HG02759 (cell line): ENCODE results near the gene FAM174B.

ENCODE experiments used
- ATAC-seq: cut with Tn5 transposase; IDR thresholded peaks from one replicate; pipeline ENCODE4 v1.9.1; 2021; ENCODE audit warnings: mild to moderate bottlenecking, moderate library complexity; ENCODE audit not compliant: unreplicated experiment

Gene FAM174B

GRCh38 chr15:92665100-92665555, 9.6 kb upstream of the FAM174B start:
- ATAC-seq: no peak

- no peak for ATAC-seq
These were observed 8.8 kb upstream of the FAM174B start for GRCh38 chr15:92664178-92664900.

- peak; percentile 80 for ATAC-seq
These were observed 7.8 kb upstream of the FAM174B start for GRCh38 chr15:92663250-92663951.

GRCh38 chr15:92662762-92663161, 7.2 kb upstream of the FAM174B start:
- ATAC-seq: peak; percentile 14

- ATAC-seq: no peak
These were observed 6.4 kb upstream of the FAM174B start for GRCh38 chr15:92661956-92662355.

GRCh38 chr15:92661069-92661468, 5.5 kb upstream of the FAM174B start:
- no peak for ATAC-seq

GRCh38 chr15:92657486-92657885, 1.9 kb upstream of the FAM174B start:
- no peak for ATAC-seq

- ATAC-seq: no peak
These were observed 514 bp upstream of the FAM174B start for GRCh38 chr15:92656089-92656488.

GRCh38 chr15:92654662-92655061, 913 bp downstream of the FAM174B start:
- no peak for ATAC-seq

GRCh38 chr15:92653836-92654539, 1.6 kb downstream of the FAM174B start:
- ATAC-seq: no peak

- no peak for ATAC-seq
These were observed 2.2 kb downstream of the FAM174B start for GRCh38 chr15:92653366-92653765.

- no peak for ATAC-seq
These were observed 3.0 kb downstream of the FAM174B start for GRCh38 chr15:92652576-92652966.

GRCh38 chr15:92651877-92652575, 3.5 kb downstream of the FAM174B start:
- ATAC-seq: no peak

GRCh38 chr15:92650966-92651365, 4.6 kb downstream of the FAM174B start:
- no peak for ATAC-seq

- ATAC-seq: no peak
These were observed 5.3 kb downstream of the FAM174B start for GRCh38 chr15:92650256-92650655.

GRCh38 chr15:92648190-92648875, 7.2 kb downstream of the FAM174B start:
- ATAC-seq: no peak

- no peak for ATAC-seq
These were observed 8.0 kb downstream of the FAM174B start for GRCh38 chr15:92647467-92648163.

- no peak for ATAC-seq
These were observed 9.4 kb downstream of the FAM174B start for GRCh38 chr15:92646216-92646615.

GRCh38 chr15:92645731-92646130, 9.8 kb downstream of the FAM174B start:
- no peak for ATAC-seq

- ATAC-seq: no peak
These were observed 10.4 kb downstream of the FAM174B start for GRCh38 chr15:92645051-92645631.
